Stimulated activated CD4-positive, alpha-beta T cell treated with anti-CD3 and anti-CD28 coated beads, Interleukin-4, amount 100 ng/mL, for 1 hour (primary cell): ENCODE results near the gene LAPTM5.

Experiments
- DNase-seq: peaks from one replicate; pipeline ENCODE4 v3.0.0-alpha.2; 2020

Gene LAPTM5

GRCh38 chr1:30726773-30727684, 30.5 kb downstream of the LAPTM5 start:
- no peak for DNase-seq

GRCh38 chr1:30726236-30726635, 31.3 kb downstream of the LAPTM5 start:
- DNase-seq = no peak

GRCh38 chr1:30725450-30726095, 32.0 kb downstream of the LAPTM5 start:
- no peak for DNase-seq

GRCh38 chr1:30724655-30725421, 32.7 kb downstream of the LAPTM5 start:
- no peak for DNase-seq

GRCh38 chr1:30724175-30724574, 33.4 kb downstream of the LAPTM5 start:
- DNase-seq = no peak

- DNase-seq = no peak
Measured at GRCh38 chr1:30723331-30723755, 34.2 kb downstream of the LAPTM5 start, which contains the start of gene MATN1. Gene MATN1, minus strand, starts transcription at chr1:30723585. Its CDS starts 34 bp downstream, at chr1:30723551.

GRCh38 chr1:30721812-30722537, 35.6 kb downstream of the LAPTM5 start:
- no peak for DNase-seq

- DNase-seq = no peak
Measured at GRCh38 chr1:30721341-30721793, 36.2 kb downstream of the LAPTM5 start.

GRCh38 chr1:30720271-30721223, 37.0 kb downstream of the LAPTM5 start:
- DNase-seq = no peak

GRCh38 chr1:30719406-30720270, 37.9 kb downstream of the LAPTM5 start:
- no peak for DNase-seq

GRCh38 chr1:30718636-30719405, 38.8 kb downstream of the LAPTM5 start:
- DNase-seq = peak; percentile 82

GRCh38 chr1:30718091-30718635, 39.4 kb downstream of the LAPTM5 start:
- DNase-seq = peak; percentile 100

- DNase-seq = no peak
Measured at GRCh38 chr1:30716646-30717045, 40.9 kb downstream of the LAPTM5 start.

GRCh38 chr1:30715886-30716285, 41.7 kb downstream of the LAPTM5 start:
- no peak for DNase-seq

GRCh38 chr1:30715216-30715615, 42.4 kb downstream of the LAPTM5 start:
- DNase-seq = peak; percentile 26

GRCh38 chr1:30714536-30715090, 43.0 kb downstream of the LAPTM5 start:
- DNase-seq = no peak

GRCh38 chr1:30714025-30714424, 43.5 kb downstream of the LAPTM5 start:
- no peak for DNase-seq

- no peak for DNase-seq
Measured at GRCh38 chr1:30713311-30713710, 44.3 kb downstream of the LAPTM5 start.

- no peak for DNase-seq
Measured at GRCh38 chr1:30712583-30712982, 45.0 kb downstream of the LAPTM5 start.
